Measurements from ENCODE around the gene PRICKLE2. TPM values are rescaled to one million over a fixed set of nuclear protein-coding genes. Genes with fewer than 3 reads are reported as not detected.

PRICKLE2 gene
- total RNA-seq, 2 experiments from 2014 or later: not detected

DNA sequence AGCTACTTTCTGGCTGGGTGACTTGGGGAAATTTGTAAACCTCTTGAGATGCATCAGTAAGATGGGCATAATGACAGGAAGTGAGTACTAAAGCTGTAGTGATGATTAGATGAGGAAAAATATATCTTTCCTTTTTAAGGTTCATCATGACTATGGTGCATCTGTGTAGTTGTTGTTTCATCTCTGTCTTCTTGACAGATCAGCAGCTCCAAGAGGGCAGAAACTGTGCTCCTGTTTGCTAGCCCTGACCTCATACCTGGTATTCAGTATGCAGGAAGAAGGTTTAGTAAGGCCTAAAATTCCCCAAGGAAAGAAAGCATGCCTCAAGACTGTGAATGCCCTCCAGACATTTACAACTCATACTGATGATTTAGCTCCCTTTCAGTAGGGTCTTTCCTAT, 119.5 kb downstream of the PRICKLE2 start:
- intact Hi-C loops (cut with micrococcal nuclease): no loop called here
- ATAC-seq (no peak), DNase-seq (no peak)
- no peaks in the 10 kb centered on the region for H3K4me1 Mint-ChIP-seq (ENCODE audit: low read depth)
- H3K36me3 Mint-ChIP-seq (ENCODE audit: low read depth): no peaks in the 10 kb centered on the region
- TF ChIP-seq, protein P1, sequence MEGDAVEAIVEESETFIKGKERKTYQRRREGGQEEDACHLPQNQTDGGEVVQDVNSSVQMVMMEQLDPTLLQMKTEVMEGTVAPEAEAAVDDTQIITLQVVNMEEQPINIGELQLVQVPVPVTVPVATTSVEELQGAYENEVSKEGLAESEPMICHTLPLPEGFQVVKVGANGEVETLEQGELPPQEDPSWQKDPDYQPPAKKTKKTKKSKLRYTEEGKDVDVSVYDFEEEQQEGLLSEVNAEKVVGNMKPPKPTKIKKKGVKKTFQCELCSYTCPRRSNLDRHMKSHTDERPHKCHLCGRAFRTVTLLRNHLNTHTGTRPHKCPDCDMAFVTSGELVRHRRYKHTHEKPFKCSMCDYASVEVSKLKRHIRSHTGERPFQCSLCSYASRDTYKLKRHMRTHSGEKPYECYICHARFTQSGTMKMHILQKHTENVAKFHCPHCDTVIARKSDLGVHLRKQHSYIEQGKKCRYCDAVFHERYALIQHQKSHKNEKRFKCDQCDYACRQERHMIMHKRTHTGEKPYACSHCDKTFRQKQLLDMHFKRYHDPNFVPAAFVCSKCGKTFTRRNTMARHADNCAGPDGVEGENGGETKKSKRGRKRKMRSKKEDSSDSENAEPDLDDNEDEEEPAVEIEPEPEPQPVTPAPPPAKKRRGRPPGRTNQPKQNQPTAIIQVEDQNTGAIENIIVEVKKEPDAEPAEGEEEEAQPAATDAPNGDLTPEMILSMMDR (IDR thresholded peaks at IDR 0.05): no peak
- no peak overlapping the region for H3K4me3 Mint-ChIP-seq
- no peak overlapping the region for H3K27ac Mint-ChIP-seq
- ChIA-PET POLR2A (no interaction called here), CTCF (interaction anchor here (1.6 kb wide), 1 partner anchor 14 kb away, joined by 5 read pairs; no protein-coding TSS in a partner anchor)
- no peaks in the 10 kb centered on the region for H3K9me3 Mint-ChIP-seq
- peaks cover 14% of the 10 kb centered on the region for H3K27me3 Mint-ChIP-seq

DNA sequence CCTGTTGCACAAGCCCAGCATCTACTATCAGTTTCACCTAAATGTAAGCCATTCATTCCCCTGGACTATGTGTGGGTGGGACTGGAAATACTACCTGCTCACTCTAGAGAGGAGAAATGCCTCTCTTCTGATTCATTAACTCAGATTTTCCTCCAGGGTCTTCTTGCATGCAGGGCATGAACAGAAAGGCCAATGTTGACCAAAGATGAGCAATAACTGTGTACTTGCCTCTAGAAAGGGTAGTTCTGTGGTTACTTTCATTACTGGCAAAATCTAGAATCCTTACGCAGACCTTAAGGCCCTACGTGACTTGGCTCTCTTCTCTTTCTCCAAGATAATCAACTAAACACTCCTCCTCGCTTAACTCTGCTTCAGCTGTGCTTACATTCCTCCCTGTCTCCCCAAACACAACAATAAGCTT, 120.6 kb downstream of the PRICKLE2 start:
- ChIA-PET POLR2A (no interaction called here), CTCF (no interaction called here)

DNA sequence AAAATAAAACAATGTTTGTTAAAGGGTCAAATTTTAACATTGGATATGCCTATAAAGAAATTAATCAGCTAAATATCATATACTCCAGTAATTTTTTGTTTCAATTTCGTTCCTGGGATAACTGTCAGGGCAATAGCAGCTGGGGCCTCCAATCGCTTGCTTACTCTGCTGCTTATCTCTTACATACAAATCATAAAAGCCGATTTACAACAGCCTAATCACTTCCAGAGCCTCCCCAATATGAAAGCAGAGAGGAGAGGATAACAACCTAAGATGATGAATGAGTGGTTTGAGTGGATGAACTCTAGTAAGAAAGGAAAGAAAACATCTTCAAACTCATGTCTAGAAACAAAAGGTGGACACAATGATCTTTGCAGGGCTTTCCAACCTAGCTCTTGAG, 121.3 kb downstream of the PRICKLE2 start:
- intact Hi-C loops (cut with micrococcal nuclease): no loop called here
- no peaks in the 10 kb centered on the region for H3K4me1 Mint-ChIP-seq (ENCODE audit: low read depth)
- TF ChIP-seq, protein P1 (IDR thresholded peaks at IDR 0.05): no peak
- ATAC-seq: no peak
- no peaks in the 10 kb centered on the region for H3K36me3 Mint-ChIP-seq (ENCODE audit: low read depth)
- DNase-seq: no peak
- peaks cover 6% of the 10 kb centered on the region for H3K27me3 Mint-ChIP-seq
- no peak overlapping the region for H3K27ac Mint-ChIP-seq
- no peaks in the 10 kb centered on the region for H3K9me3 Mint-ChIP-seq
- no peak overlapping the region for H3K4me3 Mint-ChIP-seq
- POLR2A ChIA-PET: no interaction called here
- CTCF ChIA-PET: no interaction called here

More for the DNA sequence above, 120.6 kb downstream of the PRICKLE2 start:
- Mint-ChIP-seq H3K36me3 (ENCODE audit: low read depth) (no peaks in the 10 kb centered on the region), H3K4me3 (no peak overlapping the region), H3K27me3 (peaks cover 6% of the 10 kb centered on the region), H3K27ac (no peak overlapping the region), H3K9me3 (no peaks in the 10 kb centered on the region), H3K4me1 (ENCODE audit: low read depth) (no peaks in the 10 kb centered on the region)
- DNase-seq (no peak), ATAC-seq (no peak)
- TF ChIP-seq, protein P1 (IDR thresholded peaks at IDR 0.05): no peak
- intact Hi-C loops (cut with micrococcal nuclease): no loop called here

DNA sequence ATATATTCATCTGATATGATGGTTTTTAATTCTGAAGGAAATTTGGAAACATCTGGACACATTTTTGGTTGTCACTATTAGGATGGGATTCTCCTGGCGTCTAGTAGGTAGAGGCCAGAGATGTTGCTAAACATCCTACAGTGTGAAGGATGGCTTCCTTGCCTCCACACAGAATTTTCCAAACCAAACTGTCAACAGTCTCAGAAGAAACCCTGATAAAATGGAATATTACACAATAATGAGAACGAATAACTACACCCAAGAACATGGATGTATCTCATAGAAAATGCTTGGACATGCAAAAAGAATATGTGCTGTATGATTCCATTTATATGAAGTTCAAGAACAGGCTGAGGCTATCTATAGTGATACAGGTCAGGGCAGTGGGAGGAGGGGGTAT, 122.1 kb downstream of the PRICKLE2 start:
- POLR2A ChIA-PET: no interaction called here
- H3K4me1 Mint-ChIP-seq (ENCODE audit: low read depth): no peaks in the 10 kb centered on the region
- no peaks in the 10 kb centered on the region for H3K9me3 Mint-ChIP-seq
- intact Hi-C loops (cut with micrococcal nuclease): no loop called here
- TF ChIP-seq, protein P1 (IDR thresholded peaks at IDR 0.05): no peak
- no peak for DNase-seq
- H3K36me3 Mint-ChIP-seq (ENCODE audit: low read depth): no peaks in the 10 kb centered on the region
- no peak overlapping the region for H3K4me3 Mint-ChIP-seq
- ATAC-seq: no peak
- no peak overlapping the region for H3K27ac Mint-ChIP-seq
- peaks cover 6% of the 10 kb centered on the region for H3K27me3 Mint-ChIP-seq
- CTCF ChIA-PET: no interaction called here

DNA sequence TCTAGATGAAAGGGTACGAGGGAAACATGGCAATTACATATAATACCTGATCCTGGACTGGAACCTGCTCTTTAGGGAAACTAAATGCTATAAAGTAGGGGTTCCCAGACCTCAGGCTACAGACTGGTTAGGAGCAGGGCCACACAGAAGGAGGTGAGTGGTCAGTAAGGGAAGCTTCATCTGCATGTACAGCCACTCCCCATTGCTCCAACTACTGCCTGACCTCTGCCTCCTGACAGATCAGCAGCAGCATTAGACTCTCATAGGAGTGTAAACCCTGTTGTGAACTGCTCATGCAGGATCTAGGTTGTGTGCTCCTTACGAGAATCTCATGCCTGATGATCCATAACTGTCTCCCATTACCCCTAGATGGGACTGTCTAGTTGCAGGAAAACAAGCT, 123.1 kb downstream of the PRICKLE2 start:
- no peaks in the 10 kb centered on the region for H3K9me3 Mint-ChIP-seq
- H3K27me3 Mint-ChIP-seq: peaks cover 6% of the 10 kb centered on the region
- intact Hi-C loops (cut with micrococcal nuclease): no loop called here
- H3K27ac Mint-ChIP-seq: no peak overlapping the region
- POLR2A ChIA-PET: no interaction called here
- H3K36me3 Mint-ChIP-seq (ENCODE audit: low read depth): no peaks in the 10 kb centered on the region
- ATAC-seq: no peak
- CTCF ChIA-PET: no interaction called here
- no peak overlapping the region for H3K4me3 Mint-ChIP-seq
- no peak for DNase-seq
- H3K4me1 Mint-ChIP-seq (ENCODE audit: low read depth): no peaks in the 10 kb centered on the region
- TF ChIP-seq, protein P1 (IDR thresholded peaks at IDR 0.05): no peak
